HG03439 (cell line): ENCODE data around the gene SCNN1G.
"Not testable (repeated sequence)": the region's sequence is repeated elsewhere in the genome, so short reads cannot be mapped to it uniquely, and the experiment has no call there.

Experiments used
- ATAC-seq: cut with Tn5 transposase; IDR thresholded peaks from one replicate; pipeline ENCODE4 v1.9.1; 2021; ENCODE audit warnings: mild to moderate bottlenecking, moderate library complexity; ENCODE audit not compliant: unreplicated experiment

Gene SCNN1G

DNA sequence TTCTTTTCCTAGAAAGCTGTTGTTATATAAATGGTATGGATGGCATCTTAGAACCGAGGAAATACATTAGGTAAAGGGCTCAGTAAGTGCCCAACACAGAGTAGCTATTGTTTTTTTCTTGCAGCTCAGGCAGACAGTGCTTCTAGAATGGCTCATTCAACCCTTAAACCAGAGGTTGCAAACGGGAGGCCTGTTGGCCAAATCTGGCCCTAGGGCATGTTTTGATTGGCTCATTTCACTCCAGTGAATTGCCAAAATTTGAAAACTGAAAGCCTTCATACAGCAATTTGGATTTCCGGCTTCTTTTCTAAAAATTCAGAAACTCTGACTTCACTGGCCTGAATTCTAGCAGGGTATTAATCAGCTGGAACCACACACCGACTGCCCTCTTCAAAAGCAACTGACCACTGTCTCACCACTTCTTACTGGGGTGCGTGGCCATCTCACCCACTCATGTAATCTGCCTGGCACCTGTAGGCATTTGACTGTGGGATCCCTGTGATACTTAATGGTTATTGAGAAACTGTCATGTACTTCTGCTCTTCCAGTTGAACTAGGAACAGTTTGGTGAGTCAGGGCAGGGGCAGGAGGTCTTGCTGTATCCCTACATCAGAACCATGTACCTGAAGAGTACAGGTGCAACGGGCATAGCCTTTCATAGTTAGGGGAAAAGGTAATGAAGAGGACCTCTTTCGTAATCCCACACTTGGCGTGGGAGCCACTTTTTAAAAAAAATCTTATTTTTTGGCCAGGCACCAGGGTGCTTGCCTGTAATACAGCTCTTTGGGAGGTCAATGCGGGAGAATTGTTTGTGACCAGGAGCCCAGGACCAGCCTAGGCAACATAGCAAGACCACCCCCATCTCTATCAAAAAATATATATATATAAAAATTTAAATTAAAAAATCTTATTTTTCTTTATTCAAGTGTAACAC lies 66.0 kb downstream of the SCNN1G start:
- ATAC-seq = no peak

DNA sequence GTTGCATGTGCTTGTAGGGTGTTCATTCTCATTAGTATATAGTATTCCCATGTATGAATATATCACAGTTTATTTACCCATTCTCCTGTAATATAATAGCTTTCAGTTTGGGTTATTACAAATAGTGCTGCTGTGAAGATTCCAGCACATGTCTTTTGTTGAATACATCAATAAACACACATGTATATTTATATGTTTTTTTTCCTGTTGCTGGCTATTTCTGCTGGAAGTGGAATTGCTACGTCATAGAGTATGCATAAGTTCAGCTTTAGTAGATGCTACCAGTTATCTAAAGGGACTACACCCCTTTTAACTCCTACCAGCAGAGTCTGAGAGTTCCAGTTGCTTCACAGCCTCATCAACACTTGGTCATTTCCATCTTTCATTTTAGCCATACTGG lies 67.3 kb downstream of the SCNN1G start:
- ATAC-seq = no peak

DNA sequence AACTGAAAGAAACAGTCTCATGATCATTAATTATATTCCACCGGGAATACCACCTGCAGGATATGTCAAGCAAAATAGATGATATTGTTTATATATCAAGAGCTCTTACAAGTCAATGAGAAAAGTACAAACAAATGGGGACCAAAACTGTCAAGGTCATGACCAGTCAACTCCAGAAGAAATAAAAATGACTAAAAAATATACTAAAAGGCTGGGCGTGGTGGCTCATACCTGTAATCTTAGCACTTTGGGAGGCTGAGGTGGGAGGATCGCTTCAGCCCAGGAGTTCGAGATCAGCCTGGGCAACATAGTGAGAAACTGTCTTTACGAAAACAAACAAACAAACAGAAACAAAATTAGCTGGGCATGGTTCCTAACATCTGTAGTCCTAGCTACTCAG lies 69.8 kb downstream of the SCNN1G start:
- ATAC-seq = no peak

DNA sequence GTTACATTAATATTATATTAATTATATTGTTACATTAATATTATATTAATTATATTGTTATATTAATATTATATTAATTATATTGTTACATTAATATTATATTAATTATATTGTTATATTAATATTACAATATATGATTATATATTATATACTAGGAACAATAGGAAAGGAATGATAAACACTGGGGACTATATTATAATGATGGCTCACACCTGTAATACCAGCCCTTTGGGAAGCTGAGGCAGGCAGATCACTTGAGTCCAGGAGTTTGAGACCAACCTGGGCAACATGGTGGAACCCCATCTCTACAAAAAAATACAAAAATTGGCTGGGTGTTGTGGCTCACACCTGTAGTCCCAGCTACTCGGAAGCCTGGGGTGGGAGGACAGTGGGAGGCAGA lies 71.1 kb downstream of the SCNN1G start:
- not testable (repeated sequence) for ATAC-seq

DNA sequence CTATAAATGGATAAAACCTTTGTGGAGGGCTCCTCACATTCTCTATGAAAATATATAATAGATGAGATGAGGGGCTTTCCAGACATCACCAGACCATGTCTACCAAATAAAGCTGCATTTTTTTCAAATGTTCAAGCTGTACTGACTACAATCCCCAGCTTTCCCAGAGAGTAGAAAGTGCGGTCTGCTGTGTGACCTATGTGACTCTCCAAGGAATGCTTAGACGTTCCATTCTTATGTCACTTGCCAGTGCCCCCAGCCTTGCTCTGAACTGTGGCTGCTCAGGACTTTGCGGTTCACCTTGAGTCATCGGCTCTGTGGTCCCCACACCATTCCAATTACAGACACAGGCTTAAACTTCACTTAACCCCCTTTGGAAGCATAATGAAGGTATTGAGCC lies 71.8 kb downstream of the SCNN1G start:
- ATAC-seq = no peak

DNA sequence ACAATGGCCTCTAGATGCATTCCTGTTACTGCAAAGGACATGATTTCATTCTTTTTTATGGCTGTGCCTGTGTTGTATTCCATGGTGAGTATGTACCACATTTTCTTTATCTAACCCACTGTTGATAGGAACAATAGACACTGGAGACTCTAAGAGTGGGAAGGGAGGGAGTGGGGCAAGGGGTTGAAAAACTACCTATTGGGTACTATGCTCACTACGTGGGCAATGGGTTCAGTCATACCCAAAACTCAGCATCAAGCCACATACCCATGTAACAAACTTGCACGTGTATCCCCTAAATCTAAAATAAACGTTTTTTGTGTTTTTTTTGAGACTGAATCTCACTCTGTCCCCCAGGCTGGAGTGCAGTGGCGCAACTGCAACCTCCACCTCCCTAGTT lies 72.5 kb downstream of the SCNN1G start:
- ATAC-seq = no peak

DNA sequence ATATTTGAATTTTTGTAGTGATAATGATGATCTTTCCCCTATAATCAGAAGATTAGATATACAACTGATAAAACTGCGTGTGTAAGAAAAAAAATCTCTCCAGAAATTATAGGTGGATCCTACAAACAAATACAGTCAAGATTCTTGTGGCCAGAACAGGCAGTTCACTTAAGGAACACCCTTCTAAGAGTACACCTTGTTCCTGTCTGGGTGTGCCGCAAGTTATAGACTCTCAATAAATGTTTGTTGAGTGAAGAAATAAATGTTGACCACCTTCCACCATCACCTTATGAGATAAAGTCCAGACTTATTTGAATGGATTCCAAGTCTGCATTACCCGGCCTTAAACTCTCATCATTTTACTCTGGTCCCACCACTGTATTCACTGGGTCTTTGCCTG lies 73.9 kb downstream of the SCNN1G start:
- no peak for ATAC-seq

DNA sequence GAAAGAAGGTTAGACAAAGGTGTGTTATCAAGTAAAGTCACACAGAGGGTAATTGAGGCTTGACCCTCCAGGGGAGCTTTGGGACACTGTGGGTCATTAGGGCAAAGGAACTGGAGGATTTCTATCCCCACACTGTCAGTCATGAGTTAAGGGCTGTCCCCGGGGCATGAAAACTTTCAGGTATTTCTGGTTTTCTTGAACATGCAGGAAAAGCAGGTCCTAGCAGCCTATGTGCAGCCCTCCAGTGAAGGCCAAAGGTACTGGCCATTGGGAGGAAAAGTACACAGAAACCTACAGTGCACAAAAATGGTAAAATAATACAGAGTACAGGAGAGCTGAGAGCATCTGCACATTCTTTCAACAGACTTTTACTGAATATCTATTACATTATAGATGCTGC lies 75.1 kb downstream of the SCNN1G start:
- ATAC-seq = no peak

DNA sequence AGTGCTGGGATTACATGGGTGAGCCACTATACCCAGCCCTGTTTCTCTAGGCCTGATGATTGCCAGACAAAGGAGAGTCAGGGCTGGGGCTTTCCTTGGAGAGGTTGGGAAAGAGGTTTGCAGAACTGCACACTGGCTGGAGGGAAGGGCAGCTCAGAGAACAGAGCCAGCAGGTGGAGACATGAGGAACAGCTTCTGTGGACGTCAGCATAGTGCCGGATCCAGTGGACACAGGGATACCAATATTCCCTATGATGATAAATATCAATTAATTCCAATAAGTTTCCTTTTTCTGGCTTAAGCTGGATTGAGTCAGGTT lies 76.3 kb downstream of the SCNN1G start:
- ATAC-seq = no peak
